A549 treated with Mapracorat at 1 μM for 4 hours (cell line): ENCODE measurements around the gene FNBP1L. TPM values are rescaled to one million over a fixed set of nuclear protein-coding genes. Genes with fewer than 3 reads are reported as not detected.

Experiments used
- total RNA-seq: library from RNA; stranded (reverse); fragments of 200-300 nt; extraction: Qiagen RNA extraction; gene quantifications from 5 replicates; pipeline ENCODE4 v1.2.3, GENCODE V29; 2022

The FNBP1L gene
- total RNA-seq = 17.4 to 25.9 TPM (median 25.1 TPM) in 5 replicates

DNA sequence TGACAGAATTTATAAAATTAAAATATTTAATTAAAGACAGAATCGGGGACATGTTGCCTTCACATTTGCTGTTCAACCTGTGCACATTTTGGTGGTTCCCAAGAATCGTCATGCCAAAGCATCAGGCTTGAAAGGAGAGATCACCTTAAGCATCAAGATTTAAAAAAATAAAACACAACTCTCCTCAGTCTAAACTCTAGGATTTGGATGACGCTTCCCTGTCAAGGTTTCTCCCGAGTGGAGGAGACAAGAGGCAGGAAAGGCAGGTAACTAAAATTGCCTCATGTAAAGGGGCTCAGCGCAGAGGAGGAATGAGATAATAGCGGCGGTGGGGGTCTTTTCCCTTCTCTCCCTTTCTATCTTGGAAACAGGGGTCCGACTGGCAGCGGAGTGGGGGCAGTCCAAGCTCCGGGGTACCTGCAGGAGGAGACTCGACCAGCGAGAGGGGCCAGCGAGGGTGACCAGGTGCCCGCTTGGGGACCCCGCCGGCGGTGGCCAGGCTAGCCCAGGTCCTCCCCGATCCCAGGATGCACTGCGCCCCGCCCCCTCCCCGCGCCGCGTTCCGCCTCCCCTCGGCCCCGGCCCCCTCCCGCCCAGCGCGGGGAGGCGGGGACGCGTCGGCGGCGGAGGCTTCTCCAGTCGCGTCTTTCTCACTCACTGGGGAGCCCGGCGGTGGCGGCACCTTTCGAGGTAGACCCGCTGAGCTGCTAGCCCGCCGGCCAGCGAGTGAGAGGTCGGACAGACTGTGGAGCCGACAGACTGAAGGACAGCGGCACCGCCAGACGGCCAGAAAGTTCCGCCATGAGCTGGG is at the start of gene FNBP1L:
FNBP1L (plus strand) TSS at position 638 of the 811 bp plus-strand sequence; CDS start at position 802, 164 bp downstream.

Other genes with a start within 250 kb of the FNBP1L start
- gene DR1, start 102.2 kb upstream of the FNBP1L start, total RNA-seq = 27.9 to 38.6 TPM (median 35.7 TPM) in 5 replicates
- gene BCAR3, start 233.7 kb downstream of the FNBP1L start, total RNA-seq = 70.4 to 87.4 TPM (median 78.8 TPM) in 5 replicates